ENCODE data around the gene COASY.

The COASY gene

GRCh38 chr17:42591411-42591810, 29.5 kb downstream of the COASY start:
- TF ChIP-seq ARNTL (CRISPR knock-in tag; IDR thresholded peaks at IDR 0.05; ENCODE audit: borderline replicate concordance, low read depth) (no peak), ZNF70 (CRISPR knock-in tag; IDR thresholded peaks at IDR 0.05) (no peak), BACH2 (CRISPR knock-in tag; IDR thresholded peaks at IDR 0.05; ENCODE audit: borderline replicate concordance) (no peak), OSR1 (CRISPR knock-in tag; IDR thresholded peaks at IDR 0.05) (no peak), CSDC2 (CRISPR knock-in tag; IDR thresholded peaks at IDR 0.05) (no peak), ESRRG (CRISPR knock-in tag; IDR thresholded peaks at IDR 0.05) (no peak), ZFP30 (CRISPR knock-in tag; IDR thresholded peaks at IDR 0.05) (no peak), TCF4 (CRISPR knock-in tag; IDR thresholded peaks at IDR 0.05; ENCODE audit: borderline replicate concordance) (no peak), TSHZ2 (CRISPR knock-in tag; IDR thresholded peaks at IDR 0.05) (no peak)
- TF ChIP-seq, protein P1, sequence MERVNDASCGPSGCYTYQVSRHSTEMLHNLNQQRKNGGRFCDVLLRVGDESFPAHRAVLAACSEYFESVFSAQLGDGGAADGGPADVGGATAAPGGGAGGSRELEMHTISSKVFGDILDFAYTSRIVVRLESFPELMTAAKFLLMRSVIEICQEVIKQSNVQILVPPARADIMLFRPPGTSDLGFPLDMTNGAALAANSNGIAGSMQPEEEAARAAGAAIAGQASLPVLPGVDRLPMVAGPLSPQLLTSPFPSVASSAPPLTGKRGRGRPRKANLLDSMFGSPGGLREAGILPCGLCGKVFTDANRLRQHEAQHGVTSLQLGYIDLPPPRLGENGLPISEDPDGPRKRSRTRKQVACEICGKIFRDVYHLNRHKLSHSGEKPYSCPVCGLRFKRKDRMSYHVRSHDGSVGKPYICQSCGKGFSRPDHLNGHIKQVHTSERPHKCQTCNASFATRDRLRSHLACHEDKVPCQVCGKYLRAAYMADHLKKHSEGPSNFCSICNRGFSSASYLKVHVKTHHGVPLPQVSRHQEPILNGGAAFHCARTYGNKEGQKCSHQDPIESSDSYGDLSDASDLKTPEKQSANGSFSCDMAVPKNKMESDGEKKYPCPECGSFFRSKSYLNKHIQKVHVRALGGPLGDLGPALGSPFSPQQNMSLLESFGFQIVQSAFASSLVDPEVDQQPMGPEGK (CRISPR knock-in tag; IDR thresholded peaks at IDR 0.05; ENCODE audit: borderline replicate concordance), result no peak
- no peak for ATAC-seq

GRCh38 chr17:42596386-42596785, 34.4 kb downstream of the COASY start:
- TF ChIP-seq OSR1 (CRISPR knock-in tag; IDR thresholded peaks at IDR 0.05), result no peak
- TF ChIP-seq TCF4 (CRISPR knock-in tag; IDR thresholded peaks at IDR 0.05; ENCODE audit: borderline replicate concordance), result no peak
- TF ChIP-seq PPARA (CRISPR knock-in tag; IDR thresholded peaks at IDR 0.05; ENCODE audit: borderline replicate concordance), result no peak
- no peak for TF ChIP-seq RARB (CRISPR knock-in tag; IDR thresholded peaks at IDR 0.05)
- no peak for ATAC-seq

GRCh38 chr17:42598905-42599304, 37.0 kb downstream of the COASY start:
- TF ChIP-seq PPARA (CRISPR knock-in tag; IDR thresholded peaks at IDR 0.05; ENCODE audit: borderline replicate concordance) (no peak), GLIS3 (CRISPR knock-in tag; IDR thresholded peaks at IDR 0.05) (no peak), OSR1 (CRISPR knock-in tag; IDR thresholded peaks at IDR 0.05) (no peak), TOX (CRISPR knock-in tag; IDR thresholded peaks at IDR 0.05; ENCODE audit: borderline replicate concordance) (no peak), ZNF8 (CRISPR knock-in tag; IDR thresholded peaks at IDR 0.05) (no peak), ZNF565 (CRISPR knock-in tag; conservative IDR thresholded peaks at IDR 0.05; ENCODE audit: low read depth) (no peak), ARNTL (CRISPR knock-in tag; IDR thresholded peaks at IDR 0.05; ENCODE audit: borderline replicate concordance, low read depth) (no peak), SNAI2 (CRISPR knock-in tag; IDR thresholded peaks at IDR 0.05) (no peak), TSHZ2 (CRISPR knock-in tag; IDR thresholded peaks at IDR 0.05) (no peak)
- TF ChIP-seq, protein P2, sequence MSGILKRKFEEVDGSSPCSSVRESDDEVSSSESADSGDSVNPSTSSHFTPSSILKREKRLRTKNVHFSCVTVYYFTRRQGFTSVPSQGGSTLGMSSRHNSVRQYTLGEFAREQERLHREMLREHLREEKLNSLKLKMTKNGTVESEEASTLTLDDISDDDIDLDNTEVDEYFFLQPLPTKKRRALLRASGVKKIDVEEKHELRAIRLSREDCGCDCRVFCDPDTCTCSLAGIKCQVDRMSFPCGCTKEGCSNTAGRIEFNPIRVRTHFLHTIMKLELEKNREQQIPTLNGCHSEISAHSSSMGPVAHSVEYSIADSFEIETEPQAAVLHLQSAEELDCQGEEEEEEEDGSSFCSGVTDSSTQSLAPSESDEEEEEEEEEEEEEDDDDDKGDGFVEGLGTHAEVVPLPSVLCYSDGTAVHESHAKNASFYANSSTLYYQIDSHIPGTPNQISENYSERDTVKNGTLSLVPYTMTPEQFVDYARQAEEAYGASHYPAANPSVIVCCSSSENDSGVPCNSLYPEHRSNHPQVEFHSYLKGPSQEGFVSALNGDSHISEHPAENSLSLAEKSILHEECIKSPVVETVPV (CRISPR knock-in tag; IDR thresholded peaks at IDR 0.05), result no peak
- TF ChIP-seq, protein P1 (CRISPR knock-in tag; IDR thresholded peaks at IDR 0.05; ENCODE audit: borderline replicate concordance), result no peak
- no peak for ATAC-seq

Measured in SK-N-SH treated with all-trans-retinoic acid at 6 μM for 48 hours (cell line).